Neural crest cell (in vitro differentiated cells): ENCODE measurements around the gene SSTR1. TPM values are rescaled to one million over a fixed set of nuclear protein-coding genes. Genes with fewer than 3 reads are reported as not detected.

ENCODE experiments used
- DNase-seq: peaks from one replicate; pipeline ENCODE4 v3.0.0; 2021; ENCODE audit warnings: low read depth, mixed read lengths, low spot score
- H3K27ac Mint-ChIP-seq: one replicate; pipeline ENCODE4 v1.8.0; 2021; ENCODE audit warnings: mild to moderate bottlenecking, mixed read lengths; ENCODE audit not compliant: unreplicated experiment
- H3K27me3 Mint-ChIP-seq: 2 replicates; pipeline ENCODE4 v1.8.0; 2021; ENCODE audit warnings: low read depth, mild to moderate bottlenecking, mixed read lengths
- H3K36me3 Mint-ChIP-seq: 2 replicates; pipeline ENCODE4 v1.8.0; 2021; ENCODE audit warnings: low read depth, mild to moderate bottlenecking, mixed read lengths
- H3K4me1 Mint-ChIP-seq: 2 replicates; pipeline ENCODE4 v1.8.0; 2021; ENCODE audit warnings: mixed read lengths
- H3K4me3 Mint-ChIP-seq: one replicate; pipeline ENCODE4 v1.8.0; 2021; ENCODE audit warnings: mild to moderate bottlenecking, mixed read lengths
- H3K9me3 Mint-ChIP-seq: 2 replicates; pipeline ENCODE4 v1.8.0; 2021; ENCODE audit warnings: mixed read lengths
- CTCF ChIP-seq: fragments of 200-600 bp; sonication (generic); conservative IDR thresholded peaks from 2 replicates; pipeline ENCODE4 v1.5.0; 2021; ENCODE audit warnings: antibody characterized with exemption, mild to moderate bottlenecking
- total RNA-seq: library from RNA; stranded (reverse); gene quantifications from 2 replicates; pipeline ENCODE4 v1.2.1, GENCODE V29; 2021

The SSTR1 gene
- total RNA-seq, 1 donor from 2014 or later = not detected

DNA sequence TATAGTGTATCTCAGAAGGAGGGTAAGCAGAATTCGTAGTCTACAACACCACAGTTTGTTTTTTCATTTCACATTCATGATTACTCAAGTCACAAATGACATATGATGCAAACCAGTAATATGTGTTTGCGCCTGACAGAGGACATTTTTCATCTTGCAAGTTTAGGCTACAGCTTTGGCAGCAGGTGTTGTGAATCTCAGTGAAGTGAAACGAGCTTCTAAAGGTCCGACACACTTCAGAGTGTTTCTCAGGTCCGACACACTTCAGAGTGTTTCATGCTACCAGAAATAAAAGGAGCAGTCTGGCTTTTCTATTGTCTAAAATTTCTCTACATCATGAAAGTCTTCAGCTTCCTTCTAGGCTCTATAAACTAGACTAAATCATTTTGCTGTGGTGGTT, 25.5 kb downstream of the SSTR1 start:
- DNase-seq = no peak
- H3K36me3 Mint-ChIP-seq = no peaks in the 10 kb centered on the region
- H3K4me1 Mint-ChIP-seq = no peaks in the 10 kb centered on the region
- no peaks in the 10 kb centered on the region for H3K9me3 Mint-ChIP-seq
- TF ChIP-seq CTCF = no peak
- H3K27ac Mint-ChIP-seq = no peak overlapping the region
- peaks cover 4% of the 10 kb centered on the region for H3K27me3 Mint-ChIP-seq
- H3K4me3 Mint-ChIP-seq = no peak overlapping the region

- TF ChIP-seq CTCF = no peak
- Mint-ChIP-seq H3K4me3 (no peak overlapping the region), H3K27ac (no peak overlapping the region), H3K4me1 (no peaks in the 10 kb centered on the region), H3K9me3 (no peaks in the 10 kb centered on the region), H3K36me3 (no peaks in the 10 kb centered on the region), H3K27me3 (peaks cover 10% of the 10 kb centered on the region)
- no peak for DNase-seq
Measured at GRCh38 chr14:38238332-38238731, 30.6 kb downstream of the SSTR1 start.

DNA sequence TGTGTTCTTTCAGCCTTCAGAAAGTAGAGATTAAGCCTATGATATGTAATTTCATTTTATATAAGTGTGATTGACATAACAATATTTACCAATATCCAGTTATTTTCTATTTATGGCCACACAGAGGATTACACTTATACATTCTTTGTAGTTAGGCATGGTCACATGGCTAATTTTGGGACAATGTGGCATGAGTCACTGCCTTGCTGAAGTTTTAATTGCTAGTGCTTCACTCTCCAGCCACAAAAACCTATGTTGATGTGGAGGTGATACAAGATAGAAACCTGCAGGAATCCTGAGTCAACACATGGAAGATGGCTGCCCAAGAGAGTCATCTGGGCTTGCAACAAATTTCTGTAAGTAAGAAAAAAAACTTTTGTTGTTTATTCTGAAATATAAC, 31.2 kb downstream of the SSTR1 start:
- H3K4me1 Mint-ChIP-seq = no peaks in the 10 kb centered on the region
- H3K4me3 Mint-ChIP-seq = no peak overlapping the region
- TF ChIP-seq CTCF = no peak
- DNase-seq = no peak
- no peaks in the 10 kb centered on the region for H3K9me3 Mint-ChIP-seq
- no peak overlapping the region for H3K27ac Mint-ChIP-seq
- peaks cover 10% of the 10 kb centered on the region for H3K27me3 Mint-ChIP-seq
- no peaks in the 10 kb centered on the region for H3K36me3 Mint-ChIP-seq

GRCh38 chr14:38243696-38244240, 36.1 kb downstream of the SSTR1 start:
- H3K36me3 Mint-ChIP-seq = no peaks in the 10 kb centered on the region
- H3K4me3 Mint-ChIP-seq = no peak overlapping the region
- H3K4me1 Mint-ChIP-seq = no peaks in the 10 kb centered on the region
- no peak for DNase-seq
- TF ChIP-seq CTCF = no peak
- no peaks in the 10 kb centered on the region for H3K9me3 Mint-ChIP-seq
- H3K27ac Mint-ChIP-seq = no peak overlapping the region
- peaks cover 19% of the 10 kb centered on the region for H3K27me3 Mint-ChIP-seq

GRCh38 chr14:38248321-38249028, 40.8 kb downstream of the SSTR1 start:
- H3K27me3 Mint-ChIP-seq = peaks cover 34% of the 10 kb centered on the region
- H3K36me3 Mint-ChIP-seq = no peaks in the 10 kb centered on the region
- no peaks in the 10 kb centered on the region for H3K4me1 Mint-ChIP-seq
- peak; percentile 32 for TF ChIP-seq CTCF
- no peak overlapping the region for H3K27ac Mint-ChIP-seq
- H3K9me3 Mint-ChIP-seq = no peaks in the 10 kb centered on the region
- DNase-seq = no peak
- no peak overlapping the region for H3K4me3 Mint-ChIP-seq
